HG03378 (cell line): ENCODE results near the gene SERPINE1.
"Not testable (repeated sequence)": the region's sequence is repeated elsewhere in the genome, so short reads cannot be mapped to it uniquely, and the experiment has no call there.

Experiments
- ATAC-seq: cut with Tn5 transposase; IDR thresholded peaks from one replicate; pipeline ENCODE4 v1.9.1; 2021; ENCODE audit warnings: mild to moderate bottlenecking, moderate library complexity; ENCODE audit not compliant: unreplicated experiment

Gene SERPINE1

DNA sequence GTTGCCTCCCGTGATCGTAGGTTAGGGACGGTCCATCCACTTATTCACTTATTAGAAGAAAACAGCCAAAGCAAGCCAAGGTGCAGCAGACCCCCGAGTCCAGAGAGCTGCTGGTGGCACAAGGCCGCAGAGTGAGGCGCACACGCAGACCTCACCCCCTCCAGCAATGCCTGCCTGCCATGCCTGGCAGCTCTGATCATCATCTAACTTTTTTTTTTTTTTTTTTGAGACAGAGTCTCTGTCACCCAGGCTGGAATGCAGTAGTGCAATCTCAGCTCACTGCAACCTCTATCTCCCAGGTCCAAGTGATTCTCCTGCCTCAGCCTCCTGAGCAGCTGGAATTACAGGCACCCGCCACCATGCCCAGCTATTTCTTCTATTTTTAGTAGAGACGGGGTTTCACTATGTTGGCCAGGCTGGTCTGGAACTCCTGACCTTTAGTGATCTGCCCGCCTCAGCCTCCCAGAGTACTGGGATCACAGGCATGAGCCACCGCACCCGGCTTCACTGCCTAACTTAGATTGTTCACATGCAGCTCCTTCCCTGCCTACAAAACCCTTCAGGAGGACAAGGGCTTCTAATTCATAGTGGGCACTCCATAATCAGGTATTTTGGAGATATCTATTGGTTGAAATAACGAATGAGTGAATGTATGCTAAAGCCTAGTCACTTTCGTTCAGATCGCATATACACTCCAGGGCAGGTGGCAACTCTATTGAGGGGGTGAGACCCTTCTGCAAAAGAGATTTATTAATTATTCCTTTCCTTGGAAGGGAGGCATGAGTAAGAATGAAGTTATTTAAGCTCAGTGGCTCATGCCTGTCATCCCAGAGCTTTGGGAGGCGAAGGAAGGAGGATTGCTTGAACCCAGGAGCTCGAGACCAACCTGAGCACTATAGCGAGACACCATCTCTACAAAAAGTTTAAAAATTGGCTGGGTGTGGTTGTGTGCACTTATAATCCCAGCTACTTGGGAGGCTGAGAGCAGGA, 25.8 kb upstream of the SERPINE1 start:
- ATAC-seq = no peak

GRCh38 chr7:101102026-101102425, 24.9 kb upstream of the SERPINE1 start:
- ATAC-seq = no peak

GRCh38 chr7:101103701-101104100, 23.2 kb upstream of the SERPINE1 start:
- not testable (repeated sequence) for ATAC-seq

DNA sequence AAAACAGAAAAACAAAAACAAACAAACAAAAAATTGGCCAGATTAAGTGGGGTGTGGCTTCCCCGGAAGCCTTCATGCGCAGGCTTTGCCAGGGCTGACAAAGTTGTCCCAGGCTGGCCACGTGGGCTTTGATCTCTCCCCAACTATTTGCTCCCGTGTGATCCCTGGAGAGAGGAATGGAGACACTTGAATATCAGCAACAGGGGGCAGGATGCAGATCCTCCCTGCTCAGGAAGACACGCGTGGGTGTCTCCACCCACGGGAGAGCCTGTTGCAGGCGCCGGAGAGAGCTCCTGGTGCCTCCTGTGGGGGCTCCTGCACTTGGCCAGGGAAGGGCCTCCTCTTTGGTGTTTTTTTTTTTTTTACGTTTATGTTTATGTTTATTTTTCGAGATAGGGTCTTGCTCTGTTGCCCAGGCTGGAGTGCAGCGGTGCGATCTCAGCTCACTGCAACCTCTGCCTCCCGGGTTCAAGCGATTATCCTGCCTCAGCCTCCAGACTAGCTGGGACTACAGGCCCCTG, 22.7 kb upstream of the SERPINE1 start:
- ATAC-seq = no peak

DNA sequence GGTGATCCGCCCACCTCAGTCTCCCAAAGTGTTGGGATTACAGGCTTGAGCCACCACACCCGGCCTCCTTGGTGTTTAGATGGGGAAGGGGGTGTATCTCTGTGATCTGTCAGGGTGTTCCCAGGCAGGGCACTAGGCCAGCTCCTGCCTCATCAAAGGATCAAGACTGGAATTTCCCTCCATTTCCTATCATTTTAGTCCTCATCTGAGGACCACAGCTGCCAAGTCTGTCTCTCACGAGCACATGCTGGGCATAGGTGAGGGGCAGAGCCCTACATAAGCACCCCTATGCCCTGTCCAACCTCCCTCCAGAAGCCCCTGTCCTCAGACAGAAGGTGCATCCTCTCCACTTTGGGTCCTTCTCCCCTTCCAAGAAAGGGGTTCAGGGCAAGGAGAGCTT, 22.1 kb upstream of the SERPINE1 start:
- no peak for ATAC-seq

DNA sequence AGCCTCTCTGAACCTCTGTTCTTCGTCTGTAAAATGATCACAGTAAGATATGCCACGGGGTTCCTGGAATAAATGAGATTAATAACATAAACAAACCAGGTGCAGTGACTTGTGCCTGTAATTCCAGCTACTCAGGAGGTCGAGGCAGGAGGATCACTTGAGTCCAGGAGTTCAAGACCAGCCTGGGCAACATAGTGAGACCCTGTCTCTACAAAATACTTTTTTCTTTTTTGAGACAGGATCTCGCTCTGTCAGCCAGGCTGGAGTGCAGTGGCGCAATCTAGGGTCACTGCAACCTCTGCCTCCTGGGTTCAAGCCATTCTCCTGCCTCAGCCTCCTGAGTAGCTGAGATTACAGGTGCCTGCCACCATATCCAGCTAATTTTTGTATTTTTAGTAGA, 21.7 kb upstream of the SERPINE1 start:
- ATAC-seq = not testable (repeated sequence)

- no peak for ATAC-seq
These were observed 20.5 kb upstream of the SERPINE1 start for GRCh38 chr7:101106386-101106785.

DNA sequence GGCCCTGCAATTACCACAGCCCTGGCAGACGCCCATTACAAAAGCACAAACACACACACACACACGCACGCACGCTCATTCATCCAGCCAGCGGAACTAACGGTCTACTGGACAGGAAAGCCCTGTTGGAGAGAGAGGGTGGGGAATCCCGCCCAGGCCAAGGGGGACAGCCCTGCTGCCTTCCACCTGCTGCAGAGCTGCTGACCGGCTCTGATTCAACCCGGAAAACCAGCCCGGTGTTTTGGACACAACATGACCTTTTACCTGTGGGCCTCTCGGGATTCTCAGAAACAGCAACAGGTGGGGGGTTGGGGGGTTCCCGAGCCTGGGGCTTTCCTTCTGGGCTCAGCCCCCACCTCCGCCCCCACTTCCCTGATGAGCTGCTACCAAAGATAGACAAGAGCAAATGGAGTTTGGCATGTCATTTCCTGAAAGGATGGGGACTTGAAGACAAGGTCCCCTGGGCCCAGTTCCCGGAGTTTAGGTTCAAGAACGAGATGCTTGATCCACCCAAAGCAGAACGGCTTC, 18.5 kb upstream of the SERPINE1 start:
- ATAC-seq = no peak

- no peak for ATAC-seq
These were observed 17.9 kb upstream of the SERPINE1 start for GRCh38 chr7:101108961-101109360.

DNA sequence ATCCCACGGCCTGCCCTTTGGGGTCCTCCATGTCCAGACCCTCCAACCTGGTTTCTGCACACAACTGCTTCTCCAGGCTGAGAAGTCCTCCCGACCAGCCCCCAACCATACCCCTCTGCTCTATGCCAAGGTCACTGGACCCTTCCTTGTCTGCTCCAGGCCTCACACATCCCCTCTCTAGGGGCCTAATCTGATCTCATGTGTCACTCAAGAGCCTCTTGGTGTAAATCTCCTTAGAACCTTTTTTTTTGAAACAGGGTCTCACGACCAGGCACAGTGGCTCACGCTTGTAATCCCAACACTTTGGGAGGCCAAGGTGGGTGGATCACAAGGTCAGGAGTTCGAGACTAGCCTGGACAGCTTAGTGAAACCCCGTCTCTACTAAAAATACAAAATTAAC, 17.5 kb upstream of the SERPINE1 start:
- no peak for ATAC-seq

- ATAC-seq = no peak
These were observed 15.6 kb upstream of the SERPINE1 start for GRCh38 chr7:101111261-101111660.

DNA sequence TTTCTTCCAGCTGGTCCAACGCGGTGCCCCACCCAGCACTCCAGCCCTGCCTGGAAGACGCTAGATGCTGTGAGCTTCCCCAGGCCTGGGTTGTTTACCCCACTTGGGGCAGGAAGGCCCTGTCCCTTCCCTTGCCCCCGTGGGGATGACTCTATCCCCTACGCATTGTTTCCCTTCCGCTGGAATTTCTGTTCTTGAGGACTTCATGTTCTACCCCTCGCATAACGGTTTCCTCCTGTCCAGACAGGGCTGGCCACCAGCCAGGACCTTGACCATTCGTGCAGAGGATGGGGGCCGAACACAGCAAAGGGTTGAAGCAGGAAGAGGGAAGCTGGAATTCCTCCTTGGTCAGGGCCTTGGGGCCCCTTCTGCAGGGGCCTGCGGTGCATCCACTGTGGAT, 14.7 kb upstream of the SERPINE1 start:
- ATAC-seq = no peak

- ATAC-seq = not testable (repeated sequence)
These were observed 13.8 kb upstream of the SERPINE1 start for GRCh38 chr7:101113140-101113539.

DNA sequence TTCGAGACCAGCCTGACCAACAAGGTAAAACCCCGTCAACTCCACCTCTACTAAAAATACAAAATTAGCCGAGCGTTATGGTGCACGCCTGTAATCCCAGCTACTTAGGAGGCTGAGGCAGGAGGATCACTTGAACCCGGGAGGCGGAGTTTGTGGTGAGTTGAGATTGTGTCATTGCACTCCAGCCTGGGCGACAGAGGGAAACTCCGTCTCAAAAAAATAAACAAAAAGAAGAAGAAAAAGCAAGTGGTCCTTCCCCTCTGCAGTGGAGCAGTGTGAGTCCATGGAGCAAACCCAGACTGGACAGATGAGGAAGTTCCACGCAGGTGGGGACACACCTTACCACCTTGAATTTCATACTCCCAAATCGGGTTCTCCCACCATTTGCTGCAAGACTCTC, 13.1 kb upstream of the SERPINE1 start:
- no peak for ATAC-seq

- ATAC-seq = no peak
These were observed 12.4 kb upstream of the SERPINE1 start for GRCh38 chr7:101114492-101114891.

DNA sequence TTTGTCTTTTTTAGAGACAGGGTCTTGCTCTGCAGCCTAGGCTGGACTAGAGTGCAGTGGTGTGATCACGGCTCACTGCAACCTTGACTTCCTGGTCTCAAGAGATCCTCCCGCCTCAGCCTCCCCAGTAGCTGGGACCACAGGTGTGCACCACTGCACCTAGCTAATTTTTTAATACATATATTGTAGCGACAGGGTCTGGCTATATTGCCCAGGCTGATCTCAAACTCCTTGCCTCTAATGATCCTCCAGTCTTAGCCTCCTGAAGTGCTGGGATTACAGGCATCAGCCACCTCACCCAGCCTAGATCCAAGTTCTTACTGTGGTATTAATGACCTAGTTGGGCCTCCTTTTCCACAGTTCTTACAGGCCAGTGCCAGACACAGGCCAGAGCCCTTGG, 11.7 kb upstream of the SERPINE1 start:
- ATAC-seq = no peak

- ATAC-seq = no peak
These were observed 10.0 kb upstream of the SERPINE1 start for GRCh38 chr7:101116898-101117297.

GRCh38 chr7:101118856-101119255, 8.0 kb upstream of the SERPINE1 start:
- no peak for ATAC-seq

- no peak for ATAC-seq
These were observed 7.0 kb upstream of the SERPINE1 start for GRCh38 chr7:101119876-101120275.

DNA sequence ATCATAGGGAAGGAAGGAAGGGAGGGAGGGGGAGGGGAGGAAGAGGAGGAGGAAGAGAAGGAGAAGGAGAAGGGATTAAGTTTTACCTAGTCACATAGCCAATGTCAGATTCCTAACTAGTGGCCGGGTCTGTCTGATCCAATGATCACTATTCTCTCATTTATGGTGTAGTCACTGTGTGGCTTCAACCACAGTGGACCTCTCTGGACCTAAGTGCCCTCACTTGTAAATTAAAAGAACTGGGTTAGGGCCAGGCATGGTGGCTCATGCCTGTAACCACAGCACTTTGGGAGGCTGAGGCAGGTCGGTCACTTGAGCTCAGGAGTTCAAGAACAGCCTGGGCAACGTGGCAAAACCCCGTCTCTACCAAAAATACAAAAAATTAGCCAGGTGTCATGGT, 6.6 kb upstream of the SERPINE1 start:
- no peak for ATAC-seq

DNA sequence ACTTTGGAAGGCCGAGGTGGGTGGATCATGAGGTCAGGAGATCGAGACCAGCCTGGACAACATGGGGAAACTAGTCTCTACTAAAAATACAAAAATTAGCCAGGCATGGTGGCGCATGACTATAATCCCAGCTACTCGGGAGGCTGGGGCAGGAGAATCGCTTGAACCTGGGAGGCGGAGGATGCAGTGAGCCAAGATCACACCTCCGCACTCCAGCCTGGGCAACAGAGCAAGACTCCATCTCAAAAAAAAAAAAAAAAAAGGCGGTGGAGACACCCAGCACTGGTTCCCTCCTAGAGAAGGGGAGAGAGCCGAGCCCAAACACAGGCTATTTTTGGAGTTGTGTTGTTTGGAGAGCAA, 5.3 kb upstream of the SERPINE1 start:
- not testable (repeated sequence) for ATAC-seq
